Neural cell (in vitro differentiated cells): ENCODE measurements around the gene ARL8A. TPM values are rescaled to one million over a fixed set of nuclear protein-coding genes. Genes with fewer than 3 reads are reported as not detected.

Experiments
- H2AFZ ChIP-seq: fragments of 200-600, 300-800 bp; sonication (generic), shearing (Covaris generic); 2 replicates; pipeline ENCODE4 v1.6.0; 2014; ENCODE audit warnings: low read depth, mild to moderate bottlenecking, antibody characterized with exemption, low read length, moderate library complexity
- H3F3A ChIP-seq: fragments of 200-600 bp; shearing (Covaris generic); 2 replicates; pipeline ENCODE4 v1.6.1; 2016; ENCODE audit warnings: mild to moderate bottlenecking, moderate library complexity, mixed read lengths, antibody characterized with exemption, low read length; ENCODE audit not compliant: insufficient read depth, poor library complexity, severe bottlenecking
- H3K27ac ChIP-seq: fragments of 200-600, 300-800 bp; sonication (generic), shearing (Covaris generic); 2 replicates; pipeline ENCODE4 v1.5.1; 2014; ENCODE audit warnings: mild to moderate bottlenecking, low read length, moderate library complexity
- H3K27me3 ChIP-seq: fragments of 300-800, 200-600 bp; sonication (generic), shearing (Covaris generic); 2 replicates; pipeline ENCODE4 v1.6.0; 2014; ENCODE audit warnings: mild to moderate bottlenecking, low read depth, low read length, moderate library complexity; ENCODE audit not compliant: insufficient read depth
- H3K36me3 ChIP-seq: fragments of 300-800, 200-600 bp; sonication (generic), shearing (Covaris generic); 2 replicates; pipeline ENCODE4 v1.5.1; 2014; ENCODE audit warnings: mild to moderate bottlenecking, antibody characterized with exemption, low read length, moderate library complexity; ENCODE audit not compliant: insufficient read depth
- H3K4me2 ChIP-seq: fragments of 300-800, 200-600 bp; sonication (generic), shearing (Covaris generic); 2 replicates; pipeline ENCODE4 v1.6.0; 2014; ENCODE audit warnings: mild to moderate bottlenecking, low read length
- H3K4me3 ChIP-seq: fragments of 300-800, 200-600 bp; sonication (generic), shearing (Covaris generic); 2 replicates; pipeline ENCODE4 v1.5.1; 2014; ENCODE audit warnings: mild to moderate bottlenecking, low read length, moderate library complexity
- H3K79me2 ChIP-seq: fragments of 200-600 bp; shearing (Covaris generic); replicated peaks from 2 replicates; pipeline ENCODE4 v1.6.0; 2014; ENCODE audit warnings: mild to moderate bottlenecking, low read length, moderate library complexity; ENCODE audit not compliant: insufficient read depth
- H3K9ac ChIP-seq: fragments of 300-800, 200-600 bp; sonication (generic), shearing (Covaris generic); 2 replicates; pipeline ENCODE4 v1.6.1; 2016; ENCODE audit warnings: mild to moderate bottlenecking, low read length, mixed read lengths
- H3K9me2 ChIP-seq: fragments of 200-600 bp; shearing (Covaris generic); 2 replicates; pipeline ENCODE4 v1.6.1; 2016; ENCODE audit warnings: mild to moderate bottlenecking, low read length, mixed read lengths; ENCODE audit not compliant: insufficient read depth
- H3K9me3 ChIP-seq: fragments of 200-600, 300-800 bp; sonication (generic), shearing (Covaris generic); 2 replicates; pipeline ENCODE4 v1.6.1; 2016; ENCODE audit warnings: mild to moderate bottlenecking, mixed run types, low read length, moderate library complexity, mixed read lengths
- H4K20me1 ChIP-seq: fragments of 200-600 bp; shearing (Covaris generic); 2 replicates; pipeline ENCODE4 v1.6.1; 2016; ENCODE audit warnings: mild to moderate bottlenecking, mixed run types; ENCODE audit not compliant: insufficient read depth
- CTCF ChIP-seq: fragments of 450-650 bp; IDR thresholded peaks from 2 replicates; pipeline ENCODE4 v1.5.1; 2014; ENCODE audit warnings: antibody characterized with exemption, mild to moderate bottlenecking, moderate library complexity; ENCODE audit not compliant: poor library complexity, severe bottlenecking
- EP300 ChIP-seq: fragments of 450-650 bp; conservative IDR thresholded peaks from 2 replicates; pipeline ENCODE4 v1.6.1; 2014; ENCODE audit warnings: antibody characterized with exemption, mild to moderate bottlenecking, moderate library complexity; ENCODE audit not compliant: poor library complexity, severe bottlenecking
- EZH2 ChIP-seq: fragments of 200-600, 300-800 bp; shearing (Covaris generic), sonication (generic); IDR thresholded peaks from 2 replicates; pipeline ENCODE4 v1.6.1; 2014; ENCODE audit warnings: antibody characterized with exemption, low read length, borderline replicate concordance, mild to moderate bottlenecking; ENCODE audit not compliant: insufficient read depth, poor library complexity, severe bottlenecking
- MXI1 ChIP-seq: fragments of 450-650 bp; conservative IDR thresholded peaks from 2 replicates; pipeline ENCODE4 v1.6.1; 2014; ENCODE audit warnings: antibody characterized with exemption, mild to moderate bottlenecking; ENCODE audit not compliant: poor library complexity, severe bottlenecking
- POLR2AphosphoS5 ChIP-seq: IDR thresholded peaks from 2 replicates; pipeline ENCODE4 v1.6.1; 2012
- RAD21 ChIP-seq: fragments of 450-650 bp; conservative IDR thresholded peaks from 2 replicates; pipeline ENCODE4 v1.6.1; 2014; ENCODE audit warnings: antibody characterized with exemption, mild to moderate bottlenecking, moderate library complexity
- REST ChIP-seq: IDR thresholded peaks from 2 replicates; pipeline ENCODE4 v1.6.1; 2012; ENCODE audit warnings: borderline replicate concordance
- SMC3 ChIP-seq: fragments of 450-650 bp; conservative IDR thresholded peaks from 2 replicates; pipeline ENCODE4 v1.6.1; 2014; ENCODE audit warnings: antibody characterized with exemption, mild to moderate bottlenecking, moderate library complexity; ENCODE audit not compliant: poor library complexity
- TAF1 ChIP-seq: IDR thresholded peaks from 2 replicates; pipeline ENCODE4 v1.6.1; 2012; ENCODE audit warnings: low read depth
- polyA plus RNA-seq: library from polyadenylated mRNA; depleted of rRNA; stranded (reverse); fragments of >200 nt; gene quantifications from 2 replicates; pipeline ENCODE4 v1.2.3, GENCODE V29; 2014

The ARL8A gene
- polyA plus RNA-seq, 1 donor from 2014 or later: 89.4 TPM

- Histone ChIP-seq H3K9me2 (no peaks in the 10 kb centered on the region), H3K36me3 (no peaks in the 10 kb centered on the region), H3F3A (no peaks in the 10 kb centered on the region), H4K20me1 (no peaks in the 10 kb centered on the region), H2AFZ (no peak overlapping the region), H3K4me2 (no peak overlapping the region), H3K27me3 (no peaks in the 10 kb centered on the region), H3K79me2 (no peaks in the 10 kb centered on the region), H3K9me3 (no peaks in the 10 kb centered on the region), H3K4me3 (no peak overlapping the region), H3K27ac (no peak overlapping the region), H3K9ac (no peak overlapping the region)
- TF ChIP-seq TAF1 (no peak), EP300 (no peak)
Measured at GRCh38 chr1:202130816-202131522, 13.6 kb downstream of the ARL8A start.

DNA sequence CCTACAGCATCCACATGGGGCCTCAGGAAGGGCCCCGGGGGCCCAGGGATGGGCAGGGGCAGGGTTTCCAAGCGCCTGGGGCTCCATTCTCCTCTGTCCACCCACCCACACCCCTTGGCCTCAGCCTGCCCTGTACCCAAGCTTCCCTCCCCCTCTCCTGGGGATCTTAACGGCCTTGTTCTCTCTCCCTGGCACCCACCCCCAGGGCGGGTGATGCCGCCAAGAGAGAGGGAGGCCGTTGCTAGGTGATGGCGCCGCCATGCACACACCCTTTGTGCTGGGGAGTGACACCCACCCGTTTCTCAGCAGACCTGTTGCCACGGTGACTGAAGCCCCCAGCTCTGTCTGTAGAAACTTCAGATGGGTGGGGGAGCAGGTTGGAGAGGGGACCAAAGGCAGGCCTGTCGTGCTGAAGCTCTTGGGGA lies 14.2 kb downstream of the ARL8A start:
- Histone ChIP-seq H3K4me3 (no peak overlapping the region), H2AFZ (no peak overlapping the region)

GRCh38 chr1:202129453-202130296 lies 14.9 kb downstream of the ARL8A start:
- Histone ChIP-seq H3K4me2 (no peak overlapping the region), H3K9me2 (no peaks in the 10 kb centered on the region), H3K27ac (no peak overlapping the region), H3K79me2 (no peaks in the 10 kb centered on the region), H3K9ac (no peak overlapping the region), H2AFZ (no peak overlapping the region), H4K20me1 (no peaks in the 10 kb centered on the region), H3K9me3 (no peaks in the 10 kb centered on the region), H3K36me3 (no peaks in the 10 kb centered on the region), H3K27me3 (no peaks in the 10 kb centered on the region), H3F3A (no peaks in the 10 kb centered on the region), H3K4me3 (no peak overlapping the region)
- TF ChIP-seq CTCF (no peak), MXI1 (no peak), EP300 (no peak), EZH2 (no peak), RAD21 (no peak), TAF1 (no peak), REST (no peak), SMC3 (no peak), POLR2AphosphoS5 (no peak)

More for the DNA sequence above, 14.2 kb downstream of the ARL8A start:
- Histone ChIP-seq H4K20me1 (no peaks in the 10 kb centered on the region), H3K27me3 (no peaks in the 10 kb centered on the region), H3K27ac (no peak overlapping the region), H3F3A (no peaks in the 10 kb centered on the region), H3K9me3 (no peaks in the 10 kb centered on the region), H3K9me2 (no peaks in the 10 kb centered on the region), H3K79me2 (no peaks in the 10 kb centered on the region), H3K4me2 (no peak overlapping the region), H3K9ac (no peak overlapping the region), H3K36me3 (no peaks in the 10 kb centered on the region)
- no peak for TF ChIP-seq TAF1
- no peak for TF ChIP-seq SMC3
- no peak for TF ChIP-seq RAD21
- no peak for TF ChIP-seq EZH2
